Measurements from ENCODE around the gene GPR45. TPM values are rescaled to one million over a fixed set of nuclear protein-coding genes. Genes with fewer than 3 reads are reported as not detected.

The GPR45 gene
- total RNA-seq, 1 donor, result not detected

DNA sequence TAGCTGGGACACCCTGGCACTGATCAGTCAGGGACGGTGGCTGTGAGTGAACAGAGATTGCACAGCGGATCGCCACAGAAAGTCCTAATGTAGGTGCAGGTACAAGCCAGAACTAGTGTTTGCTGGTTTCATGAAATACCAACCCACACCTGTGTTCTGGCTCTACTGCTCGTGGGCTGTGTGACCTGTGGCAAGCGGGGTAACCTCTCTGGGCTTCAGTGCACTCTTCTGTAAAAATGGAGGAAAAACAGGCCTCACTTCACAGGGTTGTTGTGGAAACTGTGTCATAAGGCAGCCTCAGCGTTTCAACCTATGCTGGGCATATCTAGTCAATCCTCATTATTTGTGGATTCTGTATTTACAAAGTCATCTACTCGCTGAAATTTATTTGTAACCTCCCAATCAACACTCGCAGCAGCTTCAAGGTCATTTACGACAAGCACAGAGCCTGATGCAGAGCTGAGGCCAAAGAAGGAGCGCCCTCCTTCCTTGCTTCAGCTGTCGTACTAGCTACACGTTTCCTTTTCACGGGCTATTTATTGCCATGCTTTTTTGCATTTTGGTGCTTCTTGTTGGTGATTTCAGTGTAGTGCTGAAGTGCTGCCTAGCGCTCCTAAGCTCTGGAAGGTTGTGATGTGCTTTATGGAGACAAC lies 30.0 kb downstream of the GPR45 start:
- no peak overlapping the region for H2AFZ ChIP-seq (ENCODE audit: low read length)
- H3K4me3 ChIP-seq (ENCODE audit: insufficient read depth, low read length), result no peak overlapping the region
- peaks cover 73% of the 10 kb centered on the region for H3K36me3 ChIP-seq (ENCODE audit: insufficient read depth, low read length)
- H3K27me3 ChIP-seq (ENCODE audit: insufficient read depth, low read length), result no peaks in the 10 kb centered on the region
- H3K4me2 ChIP-seq (ENCODE audit: insufficient read depth, low read length), result no peak overlapping the region
- DNase-seq (ENCODE audit: insufficient read length, low spot score, missing footprints), result no peak
- H3K9me3 ChIP-seq (ENCODE audit: low read depth, low read length), result no peaks in the 10 kb centered on the region
- H4K20me1 ChIP-seq (ENCODE audit: insufficient read depth, low read length), result peaks cover 3% of the 10 kb centered on the region
- no peaks in the 10 kb centered on the region for H3K79me2 ChIP-seq (ENCODE audit: insufficient read depth, low read length)
- H3K27ac ChIP-seq (ENCODE audit: low read depth, low read length), result no peak overlapping the region
- TF ChIP-seq, protein P1, sequence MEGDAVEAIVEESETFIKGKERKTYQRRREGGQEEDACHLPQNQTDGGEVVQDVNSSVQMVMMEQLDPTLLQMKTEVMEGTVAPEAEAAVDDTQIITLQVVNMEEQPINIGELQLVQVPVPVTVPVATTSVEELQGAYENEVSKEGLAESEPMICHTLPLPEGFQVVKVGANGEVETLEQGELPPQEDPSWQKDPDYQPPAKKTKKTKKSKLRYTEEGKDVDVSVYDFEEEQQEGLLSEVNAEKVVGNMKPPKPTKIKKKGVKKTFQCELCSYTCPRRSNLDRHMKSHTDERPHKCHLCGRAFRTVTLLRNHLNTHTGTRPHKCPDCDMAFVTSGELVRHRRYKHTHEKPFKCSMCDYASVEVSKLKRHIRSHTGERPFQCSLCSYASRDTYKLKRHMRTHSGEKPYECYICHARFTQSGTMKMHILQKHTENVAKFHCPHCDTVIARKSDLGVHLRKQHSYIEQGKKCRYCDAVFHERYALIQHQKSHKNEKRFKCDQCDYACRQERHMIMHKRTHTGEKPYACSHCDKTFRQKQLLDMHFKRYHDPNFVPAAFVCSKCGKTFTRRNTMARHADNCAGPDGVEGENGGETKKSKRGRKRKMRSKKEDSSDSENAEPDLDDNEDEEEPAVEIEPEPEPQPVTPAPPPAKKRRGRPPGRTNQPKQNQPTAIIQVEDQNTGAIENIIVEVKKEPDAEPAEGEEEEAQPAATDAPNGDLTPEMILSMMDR (IDR thresholded peaks at IDR 0.05; ENCODE audit: extremely low read depth, low read depth, low read length), result no peak
- no peaks in the 10 kb centered on the region for H3K4me1 ChIP-seq (ENCODE audit: insufficient read depth, low read length)

DNA sequence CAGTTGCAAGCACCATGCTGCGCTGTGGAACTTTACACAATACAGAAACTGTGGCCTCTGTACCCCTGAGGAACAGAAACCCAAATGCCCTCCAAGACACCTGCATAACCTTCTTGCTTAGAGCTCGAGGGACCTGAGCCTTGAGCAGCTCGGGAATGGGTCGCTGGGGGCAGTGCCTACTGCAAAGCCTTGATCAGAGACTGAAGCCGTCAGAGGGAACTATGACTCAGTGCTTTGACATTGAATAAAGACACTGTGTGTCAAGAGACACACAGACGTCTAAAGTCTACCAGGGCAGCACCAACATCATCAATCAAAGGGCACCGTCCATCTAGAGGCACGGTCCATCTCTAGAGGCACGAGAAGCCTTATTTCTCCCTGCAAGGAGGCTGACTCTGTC lies 30.6 kb downstream of the GPR45 start:
- Histone ChIP-seq H3K4me2 (ENCODE audit: insufficient read depth, low read length) (no peak overlapping the region), H2AFZ (ENCODE audit: low read length) (no peak overlapping the region), H4K20me1 (ENCODE audit: insufficient read depth, low read length) (peaks cover 3% of the 10 kb centered on the region), H3K4me3 (ENCODE audit: insufficient read depth, low read length) (no peak overlapping the region), H3K27me3 (ENCODE audit: insufficient read depth, low read length) (no peaks in the 10 kb centered on the region), H3K79me2 (ENCODE audit: insufficient read depth, low read length) (no peaks in the 10 kb centered on the region), H3K27ac (ENCODE audit: low read depth, low read length) (no peak overlapping the region), H3K4me1 (ENCODE audit: insufficient read depth, low read length) (no peaks in the 10 kb centered on the region), H3K36me3 (ENCODE audit: insufficient read depth, low read length) (peaks cover 72% of the 10 kb centered on the region), H3K9me3 (ENCODE audit: low read depth, low read length) (no peaks in the 10 kb centered on the region)
- TF ChIP-seq, protein P1 (IDR thresholded peaks at IDR 0.05; ENCODE audit: extremely low read depth, low read depth, low read length), result no peak
- no peak for DNase-seq (ENCODE audit: insufficient read length, low spot score, missing footprints)

DNA sequence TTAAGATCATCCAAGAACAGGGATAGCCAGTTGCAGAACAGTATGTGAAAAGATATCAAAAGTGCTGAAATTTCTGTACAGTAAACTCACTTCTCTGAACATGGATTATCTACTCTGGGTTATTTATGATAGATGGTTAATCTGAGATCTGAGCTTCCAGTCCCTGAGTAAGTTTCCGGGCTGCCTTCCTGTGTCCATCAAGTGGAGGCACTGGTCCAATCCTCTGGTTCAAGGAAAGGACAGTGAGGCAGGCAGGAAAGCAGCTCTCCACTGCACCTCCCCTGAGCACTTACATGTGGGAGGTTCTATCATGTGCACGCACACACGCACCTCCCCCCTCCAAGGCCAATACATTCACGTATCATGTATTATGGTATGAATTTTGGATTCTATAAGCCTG lies 32.5 kb downstream of the GPR45 start:
- Histone ChIP-seq H3K27ac (ENCODE audit: low read depth, low read length) (no peak overlapping the region), H3K4me2 (ENCODE audit: insufficient read depth, low read length) (no peak overlapping the region), H3K4me1 (ENCODE audit: insufficient read depth, low read length) (no peaks in the 10 kb centered on the region), H3K4me3 (ENCODE audit: insufficient read depth, low read length) (no peak overlapping the region), H2AFZ (ENCODE audit: low read length) (no peak overlapping the region), H3K9me3 (ENCODE audit: low read depth, low read length) (no peaks in the 10 kb centered on the region), H3K27me3 (ENCODE audit: insufficient read depth, low read length) (no peaks in the 10 kb centered on the region), H3K79me2 (ENCODE audit: insufficient read depth, low read length) (no peaks in the 10 kb centered on the region), H3K36me3 (ENCODE audit: insufficient read depth, low read length) (peaks cover 61% of the 10 kb centered on the region), H4K20me1 (ENCODE audit: insufficient read depth, low read length) (peaks cover 3% of the 10 kb centered on the region)
- TF ChIP-seq, protein P1 (IDR thresholded peaks at IDR 0.05; ENCODE audit: extremely low read depth, low read depth, low read length), result no peak
- DNase-seq (ENCODE audit: insufficient read length, low spot score, missing footprints), result no peak

DNA sequence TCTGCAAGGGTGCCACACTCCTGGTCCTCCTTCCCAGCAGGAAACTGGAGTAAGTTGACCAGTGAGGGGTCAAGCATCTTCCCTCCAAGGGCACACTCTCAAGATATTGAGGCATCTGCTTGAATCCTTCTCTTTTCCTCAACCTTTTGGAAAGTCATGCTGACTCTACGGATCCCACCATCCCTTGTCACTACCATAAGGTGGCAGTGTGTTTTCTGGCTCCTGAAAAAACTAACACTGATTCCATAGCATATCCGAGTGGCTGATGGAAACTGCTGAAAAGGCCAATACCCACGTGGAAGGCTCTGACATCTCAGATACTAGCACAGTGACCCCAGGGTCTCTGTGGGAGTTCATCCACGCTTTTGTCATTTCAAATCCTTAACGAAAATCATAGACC lies 37.1 kb downstream of the GPR45 start:
- Histone ChIP-seq H3K36me3 (ENCODE audit: insufficient read depth, low read length) (peaks cover 36% of the 10 kb centered on the region), H3K79me2 (ENCODE audit: insufficient read depth, low read length) (no peaks in the 10 kb centered on the region), H3K4me1 (ENCODE audit: insufficient read depth, low read length) (no peaks in the 10 kb centered on the region), H3K9me3 (ENCODE audit: low read depth, low read length) (no peaks in the 10 kb centered on the region), H2AFZ (ENCODE audit: low read length) (no peak overlapping the region), H3K27me3 (ENCODE audit: insufficient read depth, low read length) (no peaks in the 10 kb centered on the region), H3K27ac (ENCODE audit: low read depth, low read length) (no peak overlapping the region), H3K4me3 (ENCODE audit: insufficient read depth, low read length) (no peak overlapping the region), H4K20me1 (ENCODE audit: insufficient read depth, low read length) (peaks cover 3% of the 10 kb centered on the region), H3K4me2 (ENCODE audit: insufficient read depth, low read length) (no peak overlapping the region)
- no peak for DNase-seq (ENCODE audit: insufficient read length, low spot score, missing footprints)
- TF ChIP-seq, protein P1 (IDR thresholded peaks at IDR 0.05; ENCODE audit: extremely low read depth, low read depth, low read length), result peak; percentile 15
